ENCODE data around the gene RPL28. TPM values are rescaled to one million over a fixed set of nuclear protein-coding genes. Genes with fewer than 3 reads are reported as not detected.

Gene RPL28
- total and polyA plus RNA-seq, 2 of the 13 experiments (the other 11 are each of a cell fraction or from before 2014, with no cell fraction given): 105 to 420 TPM

- peak; percentile 50; the same call in 1 of the 2 replicates for TF ChIP-seq ARID4A (CRISPR knock-in tag; IDR thresholded peaks at IDR 0.05; ENCODE audit: borderline replicate concordance)
- TF ChIP-seq FUBP1 (CRISPR knock-in tag; IDR thresholded peaks at IDR 0.05; ENCODE audit: borderline replicate concordance): no peak
- TF ChIP-seq POLR2AphosphoS5 (IDR thresholded peaks at IDR 0.05; ENCODE audit: low read depth, low read length): no peak; the same call in 1 of the 2 replicates
- 0 out of 2 replicates have a peak, but pooled peaks have one; percentile 8 for TF ChIP-seq MXD4 (CRISPR knock-in tag; IDR thresholded peaks at IDR 0.05)
- no peak; the same call in none of the 2 replicates for TF ChIP-seq POGK (CRISPR knock-in tag; conservative IDR thresholded peaks at IDR 0.05)
- TF ChIP-seq RNF2 (conservative IDR thresholded peaks at IDR 0.05; ENCODE audit: low read depth): peak; percentile 94
- no peak for TF ChIP-seq ZMAT5 (CRISPR knock-in tag; IDR thresholded peaks at IDR 0.05; ENCODE audit: borderline replicate concordance, low read depth)
- no peak for TF ChIP-seq RFXAP (CRISPR knock-in tag; IDR thresholded peaks at IDR 0.05; ENCODE audit: borderline replicate concordance)
- no peak for TF ChIP-seq ZNF784 (CRISPR knock-in tag; IDR thresholded peaks at IDR 0.05; ENCODE audit: borderline replicate concordance)
- TF ChIP-seq STAG1 (CRISPR knock-in tag; IDR thresholded peaks at IDR 0.05): no peak
- TF ChIP-seq RFX5 (IDR thresholded peaks at IDR 0.05; ENCODE audit: low read depth, low read length): peak; percentile 43; the same call in 1 of the 2 replicates
- no peak for TF ChIP-seq FIP1L1 (IDR thresholded peaks at IDR 0.05; ENCODE audit: borderline replicate concordance, insufficient read depth, low read depth, low read length)
- TF ChIP-seq ZNF432 (CRISPR knock-in tag; IDR thresholded peaks at IDR 0.05; ENCODE audit: borderline replicate concordance): no peak
- TF ChIP-seq HNRNPLL (IDR thresholded peaks at IDR 0.05; ENCODE audit: low read depth, low read length, poor library complexity, severe bottlenecking): peak; percentile 69
- no peak for TF ChIP-seq U2AF1 (optimal IDR thresholded peaks at IDR 0.05; ENCODE audit: low read depth, low read length)
- TF ChIP-seq ZNF562 (CRISPR knock-in tag; IDR thresholded peaks at IDR 0.05; ENCODE audit: borderline replicate concordance): no peak
- no peak for TF ChIP-seq ZNF850 (CRISPR knock-in tag; conservative IDR thresholded peaks at IDR 0.05)
- TF ChIP-seq NFIB (CRISPR knock-in tag; IDR thresholded peaks at IDR 0.05; ENCODE audit: borderline replicate concordance): no peak
- TF ChIP-seq SYNCRIP (IDR thresholded peaks at IDR 0.05; ENCODE audit: insufficient read depth, low read depth, low read length): no peak
Measured at GRCh38 chr19:55407800-55408532, 22.2 kb downstream of the RPL28 start (continued).

Measured in HepG2 (cell line).